ENCODE measurements around the gene OR52B6. TPM values are rescaled to one million over a fixed set of nuclear protein-coding genes. Genes with fewer than 3 reads are reported as not detected.

Gene OR52B6
- total RNA-seq, 6 experiments from 2014 or later, result not detected

- no peak for TF ChIP-seq CTCF (IDR thresholded peaks at IDR 0.05)
- H3K27ac Mint-ChIP-seq, result no peak overlapping the region
- H3K9me3 Mint-ChIP-seq, result no peaks in the 10 kb centered on the region
- no peaks in the 10 kb centered on the region for H3K27me3 Mint-ChIP-seq (ENCODE audit: insufficient read depth)
- H3K4me3 Mint-ChIP-seq, result no peak overlapping the region
- no peaks in the 10 kb centered on the region for H3K36me3 Mint-ChIP-seq (ENCODE audit: low read depth)
- peaks cover 26% of the 10 kb centered on the region for H3K4me1 Mint-ChIP-seq (ENCODE audit: low read depth)
- DNase-seq, result no peak
These were observed 34.2 kb upstream of the OR52B6 start for GRCh38 chr11:5546457-5546856.

- no peaks in the 10 kb centered on the region for H3K36me3 Mint-ChIP-seq (ENCODE audit: low read depth)
- DNase-seq, result no peak
- no peak overlapping the region for H3K4me3 Mint-ChIP-seq
- TF ChIP-seq CTCF (IDR thresholded peaks at IDR 0.05), result no peak
- no peaks in the 10 kb centered on the region for H3K27me3 Mint-ChIP-seq (ENCODE audit: insufficient read depth)
- peaks cover 31% of the 10 kb centered on the region for H3K4me1 Mint-ChIP-seq (ENCODE audit: low read depth)
- H3K9me3 Mint-ChIP-seq, result no peaks in the 10 kb centered on the region
- no peak overlapping the region for H3K27ac Mint-ChIP-seq
These were observed 32.7 kb upstream of the OR52B6 start for GRCh38 chr11:5547982-5548381.

GRCh38 chr11:5548440-5548839 lies 32.2 kb upstream of the OR52B6 start, which contains the start of gene OR52H1:
Gene OR52H1 (minus strand): TSS chr11:5548540. CDS start chr11:5545505, 3,035 bp downstream.
- DNase-seq, result no peak
- no peaks in the 10 kb centered on the region for H3K9me3 Mint-ChIP-seq
- H3K27ac Mint-ChIP-seq, result no peak within 1 kb of the TSS
- peaks cover 31% of the 10 kb centered on the region for H3K4me1 Mint-ChIP-seq (ENCODE audit: low read depth)
- no peak within 1 kb of the TSS for H3K4me3 Mint-ChIP-seq
- TF ChIP-seq CTCF (IDR thresholded peaks at IDR 0.05), result no peak
- H3K36me3 Mint-ChIP-seq (ENCODE audit: low read depth), result no peaks in the 10 kb centered on the region
- no peaks in the 10 kb centered on the region for H3K27me3 Mint-ChIP-seq (ENCODE audit: insufficient read depth)

- peaks cover 31% of the 10 kb centered on the region for H3K4me1 Mint-ChIP-seq (ENCODE audit: low read depth)
- TF ChIP-seq CTCF (IDR thresholded peaks at IDR 0.05), result no peak
- H3K27ac Mint-ChIP-seq, result peak overlapping the region; percentile 77
- DNase-seq, result peak; percentile 92
- no peaks in the 10 kb centered on the region for H3K36me3 Mint-ChIP-seq (ENCODE audit: low read depth)
- no peaks in the 10 kb centered on the region for H3K9me3 Mint-ChIP-seq
- H3K4me3 Mint-ChIP-seq, result peak overlapping the region; percentile 52
- H3K27me3 Mint-ChIP-seq (ENCODE audit: insufficient read depth), result no peaks in the 10 kb centered on the region
These were observed 30.1 kb upstream of the OR52B6 start for GRCh38 chr11:5550440-5551095.

DNA sequence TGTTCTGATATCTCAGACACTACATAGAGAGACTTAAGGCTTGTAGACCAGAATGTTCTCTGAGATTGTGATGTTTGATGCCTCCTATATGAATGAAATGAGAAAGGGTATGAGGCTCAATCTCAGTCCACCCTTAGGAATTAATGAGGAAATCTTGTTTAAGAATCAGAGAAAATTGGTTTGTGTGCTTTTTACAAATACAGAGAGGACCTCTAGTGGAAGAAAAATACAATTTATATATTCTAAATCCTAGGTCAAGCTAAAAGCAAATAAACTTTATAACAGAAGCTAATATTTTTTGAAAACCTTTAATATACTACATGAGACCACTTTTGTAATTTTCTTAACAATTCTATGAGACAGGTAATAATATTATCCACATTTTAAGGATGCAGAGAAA lies 27.3 kb upstream of the OR52B6 start:
- Mint-ChIP-seq H3K9me3 (no peaks in the 10 kb centered on the region), H3K4me1 (ENCODE audit: low read depth) (peaks cover 30% of the 10 kb centered on the region), H3K4me3 (no peak overlapping the region), H3K27ac (no peak overlapping the region), H3K36me3 (ENCODE audit: low read depth) (no peaks in the 10 kb centered on the region), H3K27me3 (ENCODE audit: insufficient read depth) (no peaks in the 10 kb centered on the region)
- no peak for DNase-seq
- TF ChIP-seq CTCF (IDR thresholded peaks at IDR 0.05), result peak; percentile 70
